ENCODE data around the gene ZNF862. TPM values are rescaled to one million over a fixed set of nuclear protein-coding genes. Genes with fewer than 3 reads are reported as not detected.

Gene ZNF862
- total and polyA plus RNA-seq, 10 of the 15 experiments (the other 5 are each of a cell fraction or from before 2014, with no cell fraction given): 0.49 to 7.7 (median 3.5) TPM

- TF ChIP-seq PBX3 (IDR thresholded peaks at IDR 0.05; ENCODE audit: insufficient replicate concordance, low read depth, low read length): no peak
Observed at GRCh38 chr7:149789101-149789500, 49.1 kb upstream of the ZNF862 start (continued).

- Histone ChIP-seq H2AFZ (ENCODE audit: control insufficient read depth, low read depth, low read length) (no peak overlapping the region), H3K27ac (ENCODE audit: control insufficient read depth, insufficient read depth) (no peak overlapping the region), H3K4me3 (no peak overlapping the region), H3K36me3 (ENCODE audit: control insufficient read depth in 2 of 2, insufficient read depth in 2 of 2, low read length in 1 of 2) (no peaks in the 10 kb centered on the region), H3K4me2 (ENCODE audit: control insufficient read depth, insufficient read depth) (no peak overlapping the region), H3K4me1 (ENCODE audit: control insufficient read depth, insufficient read depth, low read length) (no peaks in the 10 kb centered on the region), H4K20me1 (ENCODE audit: control insufficient read depth, insufficient read depth) (no peaks in the 10 kb centered on the region), H3K9ac (ENCODE audit: control insufficient read depth, insufficient read depth, low read length) (no peak overlapping the region), H3K79me2 (ENCODE audit: control insufficient read depth, insufficient read depth, low read length) (no peaks in the 10 kb centered on the region), H3K27me3 (replicated peaks in 1 of 2; ENCODE audit: control insufficient read depth in 2 of 2, insufficient read depth in 2 of 2, low read length in 1 of 2) (peaks cover 0 to 1% of the 10 kb centered on the region in 2 experiments; a peak in 2 of 4 replicates), H3K9me3 (replicated peaks; ENCODE audit: control insufficient read depth, insufficient read depth, low read length) (no peaks in the 10 kb centered on the region)
- 55% methylated on average over 48 of the region's 56 CpGs for WGBS (ENCODE audit: insufficient coverage, insufficient replicate concordance, low lambda C conversion rate, missing lambda C conversion rate)
- ChIA-PET POLR2A (no interaction called here), RAD21 (ENCODE audit: unreplicated experiment) (no interaction called here), SMC1A (ENCODE audit: uncharacterized antibody, unreplicated experiment) (no interaction called here), CTCF (no interaction called here)
- in situ Hi-C loops (cut with MboI) (no loop called here), intact Hi-C loops (cut with micrococcal nuclease; ENCODE audit: unreplicated experiment) (no loop called here)
- ATAC-seq (peak; percentile 34; the same call in 2 of the 3 replicates), DNase-seq (ENCODE audit: low read depth, low spot score) (no peak), FAIRE-seq (no peak)
- BruUV-seq (replicated peaks): no TSS peak
- TF ChIP-seq TARDBP (IDR thresholded peaks at IDR 0.05; ENCODE audit: borderline replicate concordance) (no peak), ZBTB4 (CRISPR knock-in tag; IDR thresholded peaks at IDR 0.05) (no peak), LARP7 (IDR thresholded peaks at IDR 0.05) (no peak), EGR1 (IDR thresholded peaks at IDR 0.05; ENCODE audit: borderline replicate concordance in 1 of 2, low read depth in 2 of 2, low read length in 2 of 2) (no peak)
- TF ChIP-seq, protein P1, sequence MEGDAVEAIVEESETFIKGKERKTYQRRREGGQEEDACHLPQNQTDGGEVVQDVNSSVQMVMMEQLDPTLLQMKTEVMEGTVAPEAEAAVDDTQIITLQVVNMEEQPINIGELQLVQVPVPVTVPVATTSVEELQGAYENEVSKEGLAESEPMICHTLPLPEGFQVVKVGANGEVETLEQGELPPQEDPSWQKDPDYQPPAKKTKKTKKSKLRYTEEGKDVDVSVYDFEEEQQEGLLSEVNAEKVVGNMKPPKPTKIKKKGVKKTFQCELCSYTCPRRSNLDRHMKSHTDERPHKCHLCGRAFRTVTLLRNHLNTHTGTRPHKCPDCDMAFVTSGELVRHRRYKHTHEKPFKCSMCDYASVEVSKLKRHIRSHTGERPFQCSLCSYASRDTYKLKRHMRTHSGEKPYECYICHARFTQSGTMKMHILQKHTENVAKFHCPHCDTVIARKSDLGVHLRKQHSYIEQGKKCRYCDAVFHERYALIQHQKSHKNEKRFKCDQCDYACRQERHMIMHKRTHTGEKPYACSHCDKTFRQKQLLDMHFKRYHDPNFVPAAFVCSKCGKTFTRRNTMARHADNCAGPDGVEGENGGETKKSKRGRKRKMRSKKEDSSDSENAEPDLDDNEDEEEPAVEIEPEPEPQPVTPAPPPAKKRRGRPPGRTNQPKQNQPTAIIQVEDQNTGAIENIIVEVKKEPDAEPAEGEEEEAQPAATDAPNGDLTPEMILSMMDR (IDR thresholded peaks at IDR 0.05 in 2 of 3, conservative IDR thresholded peaks at IDR 0.05 in 1 of 3; ENCODE audit: control insufficient read depth in 2 of 3, extremely low read depth in 1 of 3, insufficient read depth in 1 of 3, low read depth in 3 of 3, low read length in 3 of 3): peak; percentile 11 to 24 (median 21); a peak in 2 of 6 replicates
Observed at GRCh38 chr7:149790146-149790548, 48.0 kb upstream of the ZNF862 start.

Measured in GM12878 (cell line).